ENCODE measurements around the gene DCPS. TPM values are rescaled to one million over a fixed set of nuclear protein-coding genes. Genes with fewer than 3 reads are reported as not detected.

DCPS gene
- total RNA-seq, 1 donor from 2014 or later: 38.8 TPM

DNA sequence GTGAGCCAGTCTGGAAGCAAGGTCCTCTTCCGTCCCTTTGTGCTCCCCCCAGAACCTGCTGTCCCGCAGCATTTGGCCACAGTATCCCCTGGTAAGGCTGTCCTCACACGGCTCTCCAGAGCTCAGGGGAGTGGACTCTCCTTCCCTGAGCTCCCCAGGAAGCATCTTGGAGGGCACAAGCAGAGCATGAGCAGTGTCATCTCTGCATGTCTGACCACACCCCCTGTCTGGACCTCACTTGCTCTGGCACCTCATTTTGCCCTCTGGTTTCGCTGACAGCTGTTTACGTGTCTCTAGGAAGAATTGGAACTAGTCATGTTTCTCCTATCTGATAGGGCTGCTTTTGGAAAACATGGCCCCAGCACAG lies 15.5 kb downstream of the DCPS start:
- intact Hi-C loops (cut with micrococcal nuclease): loop anchor here (2.0 to 5.0 kb wide), 2 partner anchors 35 to 98 kb away; partner anchors contain the start of gene ST3GAL4

DNA sequence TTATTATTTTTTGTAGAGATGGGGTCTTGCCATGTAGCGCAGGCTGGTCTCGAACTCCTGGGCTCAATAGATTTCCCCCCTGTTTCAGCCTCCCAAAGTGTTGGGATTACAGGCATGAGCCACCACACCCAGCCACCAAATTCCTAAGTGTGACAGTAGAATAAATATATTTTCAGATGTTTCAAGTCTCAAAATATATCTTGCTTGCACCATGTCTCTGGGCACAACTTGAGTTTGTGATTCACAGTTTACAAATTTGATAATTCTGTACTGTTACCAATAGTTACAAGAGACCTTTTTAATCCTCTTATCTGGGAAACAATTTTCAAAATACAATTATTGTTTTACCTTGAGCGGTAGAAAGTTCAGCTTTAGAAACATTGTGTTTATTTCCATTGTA lies 19.1 kb downstream of the DCPS start:
- intact Hi-C loops (cut with micrococcal nuclease): no loop called here

DNA sequence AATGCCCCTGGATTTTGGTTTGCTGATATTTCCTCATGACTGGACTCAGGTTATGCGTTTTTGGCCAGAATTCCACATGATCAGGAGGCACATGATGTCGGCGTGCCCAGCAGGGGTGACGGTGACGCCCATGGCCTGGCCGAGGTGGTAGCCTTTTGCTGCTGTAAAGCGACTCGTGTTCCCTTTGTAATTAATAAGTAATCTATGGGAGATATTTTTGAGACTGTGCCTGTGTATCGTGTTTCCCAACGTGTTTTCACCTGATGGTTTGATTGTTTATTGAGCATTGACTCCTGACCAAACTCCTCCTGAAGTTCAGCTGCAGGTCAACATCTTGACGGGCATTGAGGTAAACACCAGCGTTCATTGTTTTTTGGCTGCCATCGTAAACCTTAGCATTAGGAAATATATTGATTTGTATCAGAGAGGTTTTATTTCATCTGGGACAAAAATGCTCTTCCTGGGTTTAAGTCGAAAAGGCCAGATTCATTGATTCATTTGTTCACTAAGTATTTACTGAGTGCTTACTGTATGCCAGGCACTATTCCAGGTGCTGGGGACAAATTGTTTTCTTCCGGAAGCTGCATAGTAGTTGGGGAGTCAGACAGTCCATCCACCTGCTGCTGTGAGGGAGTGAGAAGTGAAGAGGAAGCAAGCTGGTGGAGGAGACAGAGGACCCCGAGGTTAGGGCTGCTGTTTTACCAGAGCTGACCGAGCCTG lies 23.6 kb downstream of the DCPS start:
- intact Hi-C loops (cut with micrococcal nuclease): no loop called here

DNA sequence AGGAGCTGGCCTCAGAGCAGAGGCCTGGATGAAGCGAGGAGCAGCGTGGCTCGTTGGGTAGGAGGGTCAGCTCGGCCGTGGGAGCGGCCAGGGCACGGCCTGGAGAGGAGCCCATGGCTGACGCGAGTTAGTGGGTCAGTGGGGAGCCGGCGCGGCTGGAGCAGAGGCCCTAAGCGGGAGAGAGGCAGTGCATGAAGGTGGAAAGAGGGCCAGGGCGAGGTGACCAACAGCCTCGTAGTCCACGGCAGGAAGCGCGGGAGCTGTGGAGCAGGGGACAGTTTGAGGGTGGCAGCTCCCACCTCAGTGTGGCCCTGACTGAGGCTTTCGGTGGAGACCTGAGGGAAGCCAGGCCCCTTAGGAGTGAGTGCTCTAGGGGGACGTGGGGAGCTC lies 24.1 kb downstream of the DCPS start:
- intact Hi-C loops (cut with micrococcal nuclease): no loop called here

DNA sequence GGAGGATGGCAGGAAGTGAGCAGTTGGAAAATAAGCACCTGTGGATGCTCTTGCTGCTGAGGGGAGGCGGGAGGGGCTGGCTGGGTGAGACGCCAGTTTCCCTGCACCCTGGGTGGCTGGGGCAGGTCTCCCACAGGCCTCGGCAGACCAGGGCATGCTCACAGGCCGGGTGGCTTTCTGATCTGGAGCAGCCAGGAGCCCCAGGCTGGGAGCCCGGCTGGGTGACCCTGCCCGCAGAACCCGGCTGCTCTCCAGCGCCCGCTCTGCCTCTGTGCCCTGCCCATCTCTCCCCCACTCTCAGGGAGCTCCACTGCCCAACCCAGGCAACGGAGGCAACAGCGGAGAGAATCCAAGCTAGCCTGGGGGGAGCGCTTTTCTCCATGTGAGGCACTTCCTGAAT lies 24.6 kb downstream of the DCPS start:
- intact Hi-C loops (cut with micrococcal nuclease): no loop called here

DNA sequence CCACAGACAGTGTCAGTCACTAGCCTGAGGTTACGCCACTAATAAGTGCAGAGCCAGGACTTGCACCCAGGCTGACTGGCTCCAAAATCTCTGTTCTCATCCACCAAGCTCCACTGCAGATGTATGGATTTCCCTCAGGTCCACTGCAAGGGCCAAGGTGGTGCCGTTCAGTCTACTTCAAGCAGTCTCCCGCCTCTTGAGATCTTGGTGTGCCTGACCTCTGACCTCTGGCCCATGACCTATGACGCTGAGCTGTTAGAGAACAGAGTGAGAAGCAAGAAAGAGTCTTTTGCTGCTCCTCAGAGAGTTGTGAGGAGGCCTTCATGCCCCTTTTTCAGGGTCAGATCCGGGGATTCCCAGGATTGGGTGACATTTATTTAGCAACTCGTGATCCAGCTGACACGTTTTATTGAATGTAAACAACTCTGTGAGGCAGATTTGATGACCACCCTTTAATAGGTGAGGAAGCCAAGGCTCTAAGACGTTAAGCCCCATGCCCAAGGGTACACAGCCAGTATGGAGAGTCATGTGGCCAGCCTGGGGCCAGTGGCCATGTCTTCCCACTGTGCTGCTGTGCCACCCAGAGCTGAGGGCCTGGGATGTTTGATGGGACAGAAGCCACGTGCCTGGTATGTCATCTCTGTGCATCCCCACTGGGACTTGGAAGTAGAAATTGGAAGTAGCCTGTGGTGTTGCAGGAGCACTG lies 25.2 kb downstream of the DCPS start:
- intact Hi-C loops (cut with micrococcal nuclease): no loop called here

DNA sequence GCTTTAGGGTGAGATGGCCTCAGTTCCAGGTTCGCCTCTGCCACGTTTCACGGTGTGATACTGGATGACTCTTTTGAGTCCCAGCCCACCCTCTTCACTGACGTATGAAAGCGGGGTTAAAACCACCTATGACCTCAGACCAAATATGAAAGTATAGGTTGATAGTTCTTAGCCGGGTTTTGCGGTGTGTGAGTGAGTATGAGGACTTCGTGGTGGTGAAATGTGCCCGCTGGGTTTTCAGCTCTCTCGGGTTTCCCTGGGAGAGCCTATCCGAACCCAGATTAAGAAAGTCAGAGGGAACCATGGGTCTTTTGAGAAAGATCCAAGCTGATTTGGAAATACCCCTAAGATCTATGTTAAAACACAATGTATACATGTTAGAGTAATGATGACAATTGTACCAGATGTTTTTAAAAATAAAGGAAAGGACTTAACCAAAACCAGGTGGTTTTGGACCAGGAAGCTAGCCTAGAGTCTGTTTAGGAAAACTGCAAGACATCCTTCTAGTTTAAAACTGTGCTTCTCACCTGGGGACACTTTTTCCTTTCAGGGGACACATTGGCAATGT lies 25.9 kb downstream of the DCPS start:
- intact Hi-C loops (cut with micrococcal nuclease): no loop called here

DNA sequence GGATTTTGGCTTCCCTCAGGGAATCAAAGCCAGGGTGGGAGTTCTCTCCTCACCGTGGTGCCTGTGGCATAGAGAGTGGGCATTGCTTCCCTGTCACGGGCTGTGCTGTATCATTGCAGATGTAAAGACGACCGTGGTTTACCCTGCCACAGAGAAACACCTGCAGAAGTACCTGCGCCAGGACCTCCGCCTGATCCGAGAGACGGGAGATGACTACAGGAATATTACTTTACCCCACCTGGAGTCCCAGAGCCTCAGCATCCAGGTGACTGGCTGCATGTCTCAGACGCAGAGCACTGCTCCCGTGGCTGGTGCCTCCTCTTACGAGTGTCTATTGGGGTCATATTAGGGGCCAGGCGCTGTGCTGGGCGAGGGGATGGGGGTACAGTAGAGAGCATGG lies 27.4 kb downstream of the DCPS start:
- intact Hi-C loops (cut with micrococcal nuclease): no loop called here

DNA sequence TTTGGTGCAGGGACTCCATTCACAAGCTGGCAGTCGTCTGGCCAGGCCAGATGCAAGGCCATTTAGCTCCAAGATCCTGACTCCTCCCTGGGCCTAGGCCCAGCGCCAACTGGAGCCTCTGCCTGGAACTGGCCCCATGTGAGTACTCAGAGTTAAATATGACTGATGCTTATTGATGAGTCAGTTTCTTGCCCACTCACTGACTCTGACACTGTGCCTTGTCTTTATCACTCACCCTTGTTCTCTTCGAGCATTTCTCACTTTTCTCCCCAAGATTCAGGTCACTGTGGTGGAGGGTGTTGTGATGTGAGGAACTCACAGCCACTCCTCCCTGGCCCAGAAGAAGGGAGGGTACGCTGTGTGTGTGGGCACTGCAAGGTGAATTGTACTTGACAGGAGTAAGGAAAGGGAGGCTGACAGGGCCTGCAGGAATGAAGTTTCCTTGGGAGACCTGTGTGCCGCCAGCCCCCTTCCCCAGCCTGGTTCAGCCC lies 28.4 kb downstream of the DCPS start:
- intact Hi-C loops (cut with micrococcal nuclease): no loop called here

DNA sequence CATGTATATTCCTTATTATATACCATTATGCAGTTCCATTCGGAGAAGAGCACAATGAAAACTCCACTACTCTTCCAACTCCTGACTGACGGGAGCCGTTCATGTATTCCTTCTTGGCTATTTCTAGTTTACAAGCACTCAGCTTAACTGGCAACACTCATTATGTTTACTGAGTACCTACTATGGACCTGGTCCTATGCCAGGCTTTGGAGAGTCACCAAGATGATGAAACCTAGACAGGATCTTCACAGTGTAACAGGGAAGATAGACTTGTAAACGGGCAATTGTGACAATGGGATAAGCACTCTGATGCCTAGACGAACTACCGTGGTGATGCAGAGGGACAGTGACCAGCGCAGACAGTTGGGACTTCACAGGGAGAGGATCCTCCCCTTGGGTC lies 29.3 kb downstream of the DCPS start:
- intact Hi-C loops (cut with micrococcal nuclease): no loop called here

DNA sequence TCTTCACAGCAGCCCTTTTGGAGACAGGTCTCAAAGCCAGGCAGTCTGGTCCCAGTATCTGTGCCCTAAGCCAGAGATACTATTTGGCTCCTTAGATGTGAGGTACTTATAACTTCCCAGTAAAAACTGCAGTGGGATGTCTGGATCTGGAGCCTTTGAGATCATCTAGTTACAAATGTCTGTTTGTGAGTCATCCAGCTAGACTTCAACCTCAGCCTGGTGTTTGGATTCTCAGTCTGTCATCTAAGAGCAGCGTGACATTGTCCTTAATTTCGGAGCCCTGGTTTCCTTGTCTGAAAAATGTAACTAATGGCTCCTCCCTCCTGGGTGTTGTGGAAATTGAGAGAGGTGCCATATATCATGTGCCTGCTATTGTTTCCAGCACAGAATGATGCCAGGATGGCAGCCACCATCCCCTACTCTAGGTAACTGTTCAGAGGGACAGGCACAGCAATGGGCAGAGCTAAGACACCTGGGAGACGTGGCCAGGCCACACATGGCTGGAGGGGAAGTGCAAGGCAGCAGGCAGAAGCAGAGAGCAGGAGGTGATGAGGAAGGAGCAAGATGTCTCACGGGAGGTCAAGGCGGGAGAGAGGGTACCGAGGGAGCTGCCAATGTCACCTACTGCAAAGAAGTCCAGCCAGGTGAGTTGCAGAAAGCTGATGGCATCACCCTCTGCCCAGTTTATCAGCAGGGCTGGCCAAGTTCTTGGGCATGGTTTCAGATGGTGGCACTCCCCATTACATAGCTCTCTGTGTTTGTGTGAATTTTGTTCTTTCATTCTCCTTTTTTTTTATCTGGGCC lies 31.0 kb downstream of the DCPS start:
- intact Hi-C loops (cut with micrococcal nuclease): no loop called here

DNA sequence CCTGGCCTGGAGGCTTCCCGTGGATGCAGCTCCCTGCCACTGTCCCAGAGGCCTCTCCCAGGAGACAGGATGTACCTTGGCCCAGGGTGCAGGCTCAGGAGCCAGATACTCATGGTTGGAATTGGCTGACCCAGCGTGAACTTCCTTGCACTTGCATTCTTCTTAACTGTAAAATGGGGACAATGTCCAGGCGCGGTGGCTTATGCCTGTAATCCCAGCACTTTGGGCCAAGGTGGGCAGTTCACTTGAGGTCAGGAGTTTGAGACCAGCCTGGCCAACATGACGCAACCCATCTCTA lies 31.6 kb downstream of the DCPS start:
- intact Hi-C loops (cut with micrococcal nuclease): no loop called here

DNA sequence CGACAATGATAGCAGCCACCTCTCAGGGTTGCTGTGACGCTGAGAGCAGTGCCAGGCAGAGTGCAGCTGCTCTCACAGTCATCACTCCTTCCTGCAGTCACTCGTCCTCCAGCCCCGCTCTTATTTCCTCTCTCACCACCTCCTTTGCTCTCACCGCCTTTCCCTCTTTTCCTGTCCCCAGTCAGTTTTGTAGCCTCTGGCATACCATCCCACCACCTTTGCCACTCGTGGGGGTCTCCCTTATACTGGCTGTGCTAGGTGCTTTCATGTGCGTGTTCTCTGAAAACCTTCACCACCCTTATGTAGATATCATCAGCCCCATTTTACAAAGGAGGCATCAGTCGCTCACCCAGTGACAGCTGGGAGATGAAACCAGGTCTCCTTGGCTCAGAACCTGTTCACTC lies 32.3 kb downstream of the DCPS start:
- intact Hi-C loops (cut with micrococcal nuclease): no loop called here

DNA sequence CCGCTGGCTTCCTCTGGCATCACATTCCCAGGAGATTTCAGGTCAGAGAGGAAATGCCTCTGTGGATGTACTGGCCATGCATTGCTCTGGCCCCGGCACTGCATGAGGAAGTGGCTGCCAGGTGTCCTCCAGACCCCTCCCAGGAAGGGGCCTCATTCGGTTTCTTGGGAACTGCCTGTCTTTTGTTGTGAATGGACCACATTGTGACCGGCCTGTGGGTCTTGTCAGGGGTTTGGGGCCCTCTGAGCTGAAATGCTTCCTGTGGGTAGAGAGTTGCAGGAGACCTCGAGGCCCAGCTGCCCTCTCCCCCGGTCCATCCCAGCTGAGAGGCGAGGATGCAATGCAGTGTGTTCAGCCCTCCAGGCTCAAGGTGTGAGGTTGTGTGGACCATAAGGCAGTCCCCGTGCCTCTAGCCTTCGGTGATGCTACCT lies 32.8 kb downstream of the DCPS start:
- intact Hi-C loops (cut with micrococcal nuclease): no loop called here

DNA sequence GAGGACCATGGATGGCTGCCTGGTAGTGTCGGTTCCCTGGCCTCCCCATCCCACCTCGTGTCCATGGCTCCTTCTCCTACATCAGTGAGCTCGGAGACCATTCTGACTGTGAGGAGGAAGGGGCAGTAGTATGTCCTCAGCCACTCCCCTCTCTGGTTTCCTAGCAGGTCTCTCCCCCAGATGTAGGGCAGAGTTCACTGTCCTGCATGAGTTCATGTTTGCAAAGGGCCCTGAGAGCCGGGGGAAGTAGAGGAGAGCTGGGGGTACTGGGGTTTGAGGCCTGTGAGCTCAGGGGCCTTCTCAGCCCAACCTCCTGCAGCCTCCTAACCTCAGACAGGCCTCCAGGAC lies 33.2 kb downstream of the DCPS start:
- intact Hi-C loops (cut with micrococcal nuclease): no loop called here

DNA sequence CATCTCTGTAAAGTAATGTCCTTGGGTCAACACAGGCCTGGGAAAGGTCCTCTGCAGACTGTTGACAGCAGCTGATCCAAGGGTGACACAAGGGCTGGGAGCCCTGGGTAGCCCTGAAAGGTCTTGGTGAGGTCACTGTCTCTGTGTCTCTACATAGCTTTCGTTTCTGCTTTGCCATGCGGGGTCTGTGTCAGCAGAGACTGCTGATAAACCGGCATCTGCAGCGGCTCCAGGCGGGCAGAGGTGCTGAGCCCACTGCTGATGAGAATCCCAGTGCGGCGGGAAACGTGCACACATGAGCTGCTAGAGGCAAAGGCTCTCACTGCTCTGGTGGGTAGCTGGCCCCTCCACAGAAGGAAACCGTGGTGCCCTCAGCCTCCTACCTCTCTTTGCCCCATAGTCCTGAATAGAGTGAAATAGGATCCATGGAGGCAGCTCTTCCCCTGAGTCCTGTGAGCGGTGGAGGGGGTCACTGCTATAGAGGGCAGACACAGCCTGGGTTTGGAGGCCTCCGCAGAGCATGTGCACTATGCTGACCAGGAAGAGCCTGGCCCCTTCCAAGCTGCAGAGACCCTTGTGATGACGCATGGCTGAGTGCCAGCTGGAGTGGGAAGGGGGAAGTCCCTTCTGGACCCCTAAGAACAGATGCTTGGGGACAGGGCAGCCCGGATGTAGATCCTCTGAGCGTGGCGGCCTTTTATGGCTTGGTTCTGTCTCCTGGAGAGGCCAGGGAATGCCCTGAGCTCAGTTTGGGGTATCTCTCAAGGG lies 33.8 kb downstream of the DCPS start:
- intact Hi-C loops (cut with micrococcal nuclease): no loop called here

DNA sequence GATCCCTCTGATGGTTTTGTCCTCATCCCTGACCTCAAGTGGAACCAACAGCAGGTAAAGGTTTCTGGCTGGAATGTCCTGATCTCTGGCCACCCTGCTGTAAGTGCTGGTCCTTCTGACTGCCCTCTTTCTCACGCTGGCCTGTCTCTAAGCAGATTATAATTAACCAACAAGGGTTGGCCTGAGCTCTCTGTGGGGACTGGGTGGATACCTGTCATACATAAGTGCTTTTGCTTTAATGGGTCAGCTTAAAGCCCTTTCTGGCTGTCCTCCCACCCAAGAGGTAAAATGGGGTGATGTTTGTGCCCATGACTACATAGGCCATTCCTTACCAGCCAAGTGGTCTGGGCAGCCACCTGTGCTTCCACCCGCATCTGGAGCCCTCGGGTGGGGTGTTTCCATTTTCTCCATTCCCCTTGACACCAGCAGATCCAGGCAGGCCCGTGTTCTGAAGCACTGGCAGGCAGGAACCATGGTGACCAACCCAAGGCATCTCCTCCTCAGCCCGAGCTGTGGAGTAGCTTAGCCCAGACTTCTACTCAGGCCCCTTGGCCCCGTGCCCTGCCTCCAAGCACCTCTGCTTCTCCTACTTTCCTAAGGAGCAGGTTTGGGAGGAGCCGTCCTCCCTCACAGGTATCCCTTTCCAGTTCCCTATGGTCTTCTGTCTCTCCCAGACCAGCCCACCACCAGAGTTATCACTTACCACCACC lies 34.6 kb downstream of the DCPS start:
- intact Hi-C loops (cut with micrococcal nuclease): no loop called here

DNA sequence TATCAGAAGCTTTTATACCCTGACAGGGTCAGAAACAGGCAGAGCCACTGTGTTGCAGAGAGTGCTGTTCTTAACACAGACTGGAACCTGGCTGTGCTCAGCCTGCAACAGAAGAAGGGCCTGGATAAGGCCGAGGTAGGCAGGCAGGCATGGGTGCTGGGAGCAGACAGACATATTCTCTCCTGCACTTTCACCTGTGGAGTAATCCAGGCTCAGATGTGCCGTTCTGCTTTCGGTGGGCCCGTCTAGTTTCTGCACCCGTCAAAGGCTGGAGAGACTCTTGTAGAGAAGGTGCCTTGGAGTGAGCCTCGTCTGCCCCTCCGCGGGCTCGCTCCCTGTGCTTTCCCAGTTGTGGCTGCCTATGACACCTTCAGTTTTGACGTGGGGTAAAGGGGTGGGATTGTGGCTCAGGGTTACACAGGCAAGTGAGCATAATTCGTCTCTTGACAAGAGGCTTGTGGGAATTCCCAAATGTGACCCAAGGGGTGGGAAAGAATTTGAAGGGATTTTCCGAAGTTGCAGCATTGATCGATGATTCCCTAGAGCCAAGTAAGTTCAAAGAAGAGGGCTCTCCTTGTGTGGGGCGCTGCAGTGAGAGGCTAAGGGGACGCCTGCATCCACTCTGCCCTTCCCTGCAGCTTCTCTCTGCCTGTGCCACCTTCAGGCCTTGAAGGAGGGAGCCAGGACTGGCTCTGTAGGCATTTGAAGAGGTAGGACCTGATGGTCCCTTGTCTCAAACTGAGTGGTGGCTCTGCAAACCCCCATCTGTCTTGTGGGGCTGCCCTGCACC lies 35.4 kb downstream of the DCPS start:
- intact Hi-C loops (cut with micrococcal nuclease): no loop called here

DNA sequence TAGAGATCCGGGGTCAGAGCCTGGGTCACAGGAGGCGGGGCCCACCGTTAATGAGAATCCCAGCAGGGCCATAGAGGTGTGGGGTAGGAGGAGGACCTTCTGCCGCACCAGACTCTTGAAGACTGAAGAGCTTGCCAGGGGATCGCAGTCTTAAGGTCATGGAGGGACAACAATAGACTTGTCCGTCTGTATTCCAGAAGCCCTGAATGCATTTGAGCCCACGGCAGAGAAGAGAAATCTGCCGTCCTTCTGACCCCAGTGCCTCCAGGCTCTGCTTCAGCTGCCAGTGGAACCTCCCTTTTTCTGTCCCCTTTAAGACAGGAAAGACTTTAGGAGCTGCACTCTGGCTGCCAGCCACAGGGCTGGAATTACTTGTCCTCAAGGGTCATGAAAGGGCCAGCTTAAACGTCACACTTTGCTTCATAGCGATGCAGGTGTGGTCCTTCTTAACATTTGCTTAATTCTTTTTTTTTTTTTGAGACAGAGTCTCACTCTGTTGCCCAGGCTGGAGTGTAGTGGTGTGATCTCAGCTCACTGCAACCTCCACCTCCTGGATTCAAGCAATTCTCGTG lies 36.1 kb downstream of the DCPS start:
- intact Hi-C loops (cut with micrococcal nuclease): no loop called here

All from T-helper 2 cell treated with Interferon-gamma antibody and Interleukin-4, amounts not matched to agents 100 ng/mL and 5 ng/mL, for 36 hours (primary cell).